Measurements from ENCODE around the gene TIMMDC1. TPM values are rescaled to one million over a fixed set of nuclear protein-coding genes. Genes with fewer than 3 reads are reported as not detected.

Gene TIMMDC1
- total RNA-seq, 1 donor from 2014 or later = 83.0 TPM

GRCh38 chr3:119481079-119481478 is 17.3 kb upstream of the TIMMDC1 start:
- Mint-ChIP-seq H3K27ac (ENCODE audit: unreplicated experiment) (no peak overlapping the region), H3K27me3 (ENCODE audit: unreplicated experiment) (peaks cover 2% of the 10 kb centered on the region), H3K36me3 (ENCODE audit: low read depth, unreplicated experiment) (peaks cover 10% of the 10 kb centered on the region), H3K4me3 (ENCODE audit: unreplicated experiment) (no peak overlapping the region), H3K9me3 (ENCODE audit: unreplicated experiment) (no peaks in the 10 kb centered on the region), H3K4me1 (ENCODE audit: unreplicated experiment) (no peaks in the 10 kb centered on the region)
- no peak for DNase-seq (ENCODE audit: low spot score)
- no peak for TF ChIP-seq CTCF (IDR thresholded peaks at IDR 0.05; ENCODE audit: unreplicated experiment)

- H3K9me3 Mint-ChIP-seq (ENCODE audit: unreplicated experiment) = no peaks in the 10 kb centered on the region
- no peak overlapping the region for H3K4me3 Mint-ChIP-seq (ENCODE audit: unreplicated experiment)
- DNase-seq (ENCODE audit: low spot score) = no peak
- no peaks in the 10 kb centered on the region for H3K4me1 Mint-ChIP-seq (ENCODE audit: unreplicated experiment)
- H3K27ac Mint-ChIP-seq (ENCODE audit: unreplicated experiment) = no peak overlapping the region
- peaks cover 9% of the 10 kb centered on the region for H3K36me3 Mint-ChIP-seq (ENCODE audit: low read depth, unreplicated experiment)
- no peak for TF ChIP-seq CTCF (IDR thresholded peaks at IDR 0.05; ENCODE audit: unreplicated experiment)
- H3K27me3 Mint-ChIP-seq (ENCODE audit: unreplicated experiment) = peaks cover 2% of the 10 kb centered on the region
These were observed 15.2 kb upstream of the TIMMDC1 start for GRCh38 chr3:119483101-119483500.

- no peak overlapping the region for H3K27ac Mint-ChIP-seq (ENCODE audit: unreplicated experiment)
- no peaks in the 10 kb centered on the region for H3K9me3 Mint-ChIP-seq (ENCODE audit: unreplicated experiment)
- H3K27me3 Mint-ChIP-seq (ENCODE audit: unreplicated experiment) = peaks cover 2% of the 10 kb centered on the region
- no peak overlapping the region for H3K4me3 Mint-ChIP-seq (ENCODE audit: unreplicated experiment)
- peaks cover 9% of the 10 kb centered on the region for H3K36me3 Mint-ChIP-seq (ENCODE audit: low read depth, unreplicated experiment)
- no peak for TF ChIP-seq CTCF (IDR thresholded peaks at IDR 0.05; ENCODE audit: unreplicated experiment)
- H3K4me1 Mint-ChIP-seq (ENCODE audit: unreplicated experiment) = no peaks in the 10 kb centered on the region
- no peak for DNase-seq (ENCODE audit: low spot score)
These were observed 12.8 kb upstream of the TIMMDC1 start for GRCh38 chr3:119485563-119485962.

GRCh38 chr3:119490153-119490552 is 8.2 kb upstream of the TIMMDC1 start:
- TF ChIP-seq CTCF (IDR thresholded peaks at IDR 0.05; ENCODE audit: unreplicated experiment) = no peak
- Mint-ChIP-seq H3K27ac (ENCODE audit: unreplicated experiment) (no peak overlapping the region), H3K9me3 (ENCODE audit: unreplicated experiment) (no peaks in the 10 kb centered on the region), H3K27me3 (ENCODE audit: unreplicated experiment) (no peaks in the 10 kb centered on the region), H3K36me3 (ENCODE audit: low read depth, unreplicated experiment) (peaks cover 10% of the 10 kb centered on the region), H3K4me1 (ENCODE audit: unreplicated experiment) (no peaks in the 10 kb centered on the region), H3K4me3 (ENCODE audit: unreplicated experiment) (no peak overlapping the region)
- DNase-seq (ENCODE audit: low spot score) = no peak

- peaks cover 4% of the 10 kb centered on the region for H3K36me3 Mint-ChIP-seq (ENCODE audit: low read depth, unreplicated experiment)
These were observed 6.2 kb upstream of the TIMMDC1 start for GRCh38 chr3:119492128-119492527.

More at GRCh38 chr3:119492128-119492527, 6.2 kb upstream of the TIMMDC1 start:
- Mint-ChIP-seq H3K4me1 (ENCODE audit: unreplicated experiment) (no peaks in the 10 kb centered on the region), H3K27ac (ENCODE audit: unreplicated experiment) (no peak overlapping the region), H3K4me3 (ENCODE audit: unreplicated experiment) (no peak overlapping the region), H3K27me3 (ENCODE audit: unreplicated experiment) (no peaks in the 10 kb centered on the region), H3K9me3 (ENCODE audit: unreplicated experiment) (no peaks in the 10 kb centered on the region)
- DNase-seq (ENCODE audit: low spot score) = no peak
- no peak for TF ChIP-seq CTCF (IDR thresholded peaks at IDR 0.05; ENCODE audit: unreplicated experiment)
